Endothelial cell of umbilical vein (primary cell): ENCODE measurements around the gene C10orf67.

Experiments used
- FOS ChIP-seq: IDR thresholded peaks from 2 replicates; pipeline ENCODE4 v1.6.1; 2011; ENCODE audit warnings: mild to moderate bottlenecking, low read length, moderate library complexity, borderline replicate concordance; ENCODE audit not compliant: insufficient read depth
- POLR2A ChIP-seq: IDR thresholded peaks from 2 replicates; pipeline ENCODE4 v1.6.1; 2012; ENCODE audit warnings: low read depth, mild to moderate bottlenecking, control low read depth, low read length

GRCh38 chr10:23194966-23195845, 149.4 kb downstream of the C10orf67 start:
- TF ChIP-seq POLR2A, result no peak
- TF ChIP-seq FOS, result no peak
